OCI-M2 (cell line): ENCODE data around the gene SLCO3A1.
"Not testable (repeated sequence)": the region's sequence is repeated elsewhere in the genome, so short reads cannot be mapped to it uniquely, and the experiment has no call there.

Experiments
- DNase-seq: peaks from one replicate; lab custom pipeline; 2025; ENCODE audit not compliant: unreplicated experiment; lab: John Stamatoyannopoulos, UW

The SLCO3A1 gene

GRCh38 chr15:91961357-91961756 is 107.8 kb downstream of the SLCO3A1 start:
- no peak for DNase-seq

- DNase-seq = not testable (repeated sequence)
Measured at GRCh38 chr15:91963747-91964146, 110.2 kb downstream of the SLCO3A1 start.

GRCh38 chr15:91965501-91966193 is 112.1 kb downstream of the SLCO3A1 start:
- DNase-seq = no peak

- DNase-seq = no peak
Measured at GRCh38 chr15:91966194-91966552, 112.7 kb downstream of the SLCO3A1 start.

GRCh38 chr15:91967935-91968606 is 114.6 kb downstream of the SLCO3A1 start:
- no peak for DNase-seq

- DNase-seq = no peak
Measured at GRCh38 chr15:91968610-91969009, 115.1 kb downstream of the SLCO3A1 start.

- DNase-seq = no peak
Measured at GRCh38 chr15:91970142-91970541, 116.6 kb downstream of the SLCO3A1 start.

- no peak for DNase-seq
Measured at GRCh38 chr15:91973481-91973880, 120.0 kb downstream of the SLCO3A1 start.

GRCh38 chr15:91974321-91974720 is 120.8 kb downstream of the SLCO3A1 start:
- DNase-seq = no peak

- no peak for DNase-seq
Measured at GRCh38 chr15:91975241-91975978, 121.9 kb downstream of the SLCO3A1 start.

- DNase-seq = no peak
Measured at GRCh38 chr15:91976966-91977365, 123.5 kb downstream of the SLCO3A1 start.

- DNase-seq = no peak
Measured at GRCh38 chr15:91980502-91981267, 127.2 kb downstream of the SLCO3A1 start.

GRCh38 chr15:91981821-91982800 is 128.6 kb downstream of the SLCO3A1 start:
- no peak for DNase-seq

GRCh38 chr15:91983729-91984340 is 130.3 kb downstream of the SLCO3A1 start:
- DNase-seq = no peak

- DNase-seq = no peak
Measured at GRCh38 chr15:91985297-91985696, 131.8 kb downstream of the SLCO3A1 start.

- DNase-seq = no peak
Measured at GRCh38 chr15:91988071-91988470, 134.6 kb downstream of the SLCO3A1 start.

GRCh38 chr15:91988655-91989054 is 135.1 kb downstream of the SLCO3A1 start:
- no peak for DNase-seq

GRCh38 chr15:91989821-91990220 is 136.3 kb downstream of the SLCO3A1 start:
- DNase-seq = no peak

GRCh38 chr15:91992945-91993344 is 139.4 kb downstream of the SLCO3A1 start:
- no peak for DNase-seq

- DNase-seq = no peak
Measured at GRCh38 chr15:91995146-91995545, 141.6 kb downstream of the SLCO3A1 start.
